Breast epithelium (tissue), 3 donors: ENCODE measurements around the gene ERGIC1.
"Not testable (repeated sequence)": the region's sequence is repeated elsewhere in the genome, so short reads cannot be mapped to it uniquely, and the experiment has no call there.

ENCODE experiments used
- CTCF ChIP-seq, 3 donors: fragments of 450-650 bp; IDR thresholded peaks; one replicate each; pipeline ENCODE4 v1.5.1; 2016 to 2017; ENCODE audit warnings: antibody characterized with exemption in 3 of 3, mild to moderate bottlenecking in 3 of 3, moderate library complexity in 3 of 3
- POLR2A ChIP-seq: fragments of 450-650 bp; IDR thresholded peaks from one replicate; pipeline ENCODE4 v1.6.1; 2016; ENCODE audit warnings: antibody characterized with exemption, mild to moderate bottlenecking, moderate library complexity
- POLR2AphosphoS5 ChIP-seq, 3 donors: sonication (generic); formaldehyde crosslinking; IDR thresholded peaks; one replicate each; pipeline ENCODE4 v1.6.1; 2017; ENCODE audit warnings: antibody characterized with exemption in 3 of 3

- not testable (repeated sequence) for TF ChIP-seq CTCF (IDR thresholded peaks at IDR 0.05); POLR2A; POLR2AphosphoS5 (IDR thresholded peaks at IDR 0.05)
These were observed 23.1 kb upstream of the ERGIC1 start for GRCh38 chr5:172810996-172811395.
